Iris pigment epithelial cell (primary cell): ENCODE measurements around the gene TNIK.

Experiments
- DNase-seq: peaks from one replicate; pipeline ENCODE4 v3.0.0-alpha.2; 2011; ENCODE audit warnings: low read depth

Gene TNIK

DNA sequence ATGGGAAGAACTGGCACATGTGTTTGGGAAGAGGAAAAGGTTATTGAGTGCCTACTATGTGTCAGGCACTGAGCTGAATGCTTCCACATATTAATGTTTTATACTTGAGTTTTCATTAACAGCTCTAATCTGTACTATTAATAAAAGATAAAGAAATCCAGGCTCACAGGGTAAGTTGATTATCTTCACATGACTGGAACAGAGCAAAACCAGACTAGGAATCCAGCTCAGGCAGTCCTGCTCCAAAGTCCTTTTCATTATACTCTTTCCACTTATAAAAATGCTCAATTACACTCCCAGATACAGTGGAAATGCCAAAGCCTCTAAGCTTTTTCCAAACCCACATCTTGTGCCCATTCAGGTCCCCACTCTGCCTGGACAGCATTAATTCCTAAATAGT, 97.6 kb downstream of the TNIK start:
- no peak for DNase-seq

DNA sequence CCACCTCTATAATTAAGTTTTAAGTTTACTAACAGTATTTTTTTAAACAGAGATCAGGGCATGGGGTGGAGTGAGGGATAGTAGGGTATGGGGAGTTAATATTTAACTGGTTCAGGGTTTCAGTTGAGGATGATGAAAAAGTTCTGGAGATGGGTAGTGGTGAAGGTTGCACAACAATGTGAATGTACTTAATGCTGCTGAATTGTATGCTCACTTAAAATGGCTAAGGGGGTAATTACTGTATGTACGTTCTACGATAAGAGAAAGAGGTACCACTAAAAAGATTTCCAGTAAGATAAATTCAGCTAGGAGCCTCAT, 101.4 kb downstream of the TNIK start:
- DNase-seq: no peak

DNA sequence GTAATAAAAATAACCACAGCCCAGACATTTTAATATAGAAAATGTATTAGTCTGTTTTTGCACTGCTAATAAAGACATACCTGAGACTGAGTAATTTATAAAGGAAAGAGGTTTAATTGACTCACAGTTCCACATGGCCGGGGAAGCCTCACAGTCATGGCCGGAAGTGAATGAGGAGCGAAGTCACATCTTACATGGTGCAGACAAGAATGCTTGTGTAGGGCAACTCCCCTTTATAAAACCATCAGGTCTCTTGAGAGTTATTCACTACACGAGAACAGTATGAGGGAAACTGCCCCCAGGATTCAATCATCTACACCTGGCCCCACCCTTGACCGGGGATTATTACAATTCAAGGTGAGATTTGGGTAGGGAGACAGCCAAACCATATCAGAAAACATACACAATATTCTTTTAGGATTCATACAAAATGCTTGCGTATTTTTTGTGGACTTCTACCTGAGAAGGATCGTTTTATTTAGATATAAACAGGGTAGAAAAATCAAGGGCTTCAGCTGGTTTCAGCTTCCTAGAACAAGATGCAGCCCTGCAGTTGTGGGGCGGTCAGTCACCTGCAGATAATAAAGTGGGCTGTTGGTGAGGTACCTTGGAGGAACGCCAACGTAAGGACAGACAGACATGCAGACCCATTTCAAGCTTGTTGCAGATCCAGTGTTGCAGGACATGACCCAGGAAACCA, 101.9 kb downstream of the TNIK start:
- DNase-seq: no peak

DNA sequence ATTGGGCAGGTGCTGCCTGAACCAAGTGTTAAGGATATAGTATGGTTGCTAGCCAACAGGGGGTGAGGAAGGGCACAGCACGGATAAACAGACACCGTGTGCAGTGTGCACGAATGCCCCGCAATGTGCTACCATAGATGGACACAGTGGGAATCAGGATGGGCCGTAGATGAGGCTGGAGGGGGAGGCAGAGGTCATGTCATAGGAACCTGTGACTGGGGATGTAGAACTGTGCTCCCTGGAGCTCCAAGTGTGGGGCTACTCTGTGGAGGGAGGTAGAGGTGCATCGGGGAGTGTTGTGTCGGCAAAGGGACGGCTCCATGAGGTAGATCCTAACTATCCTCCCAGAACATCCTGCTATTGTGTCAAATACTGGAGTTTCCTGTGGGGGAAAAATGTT, 102.5 kb downstream of the TNIK start:
- no peak for DNase-seq

DNA sequence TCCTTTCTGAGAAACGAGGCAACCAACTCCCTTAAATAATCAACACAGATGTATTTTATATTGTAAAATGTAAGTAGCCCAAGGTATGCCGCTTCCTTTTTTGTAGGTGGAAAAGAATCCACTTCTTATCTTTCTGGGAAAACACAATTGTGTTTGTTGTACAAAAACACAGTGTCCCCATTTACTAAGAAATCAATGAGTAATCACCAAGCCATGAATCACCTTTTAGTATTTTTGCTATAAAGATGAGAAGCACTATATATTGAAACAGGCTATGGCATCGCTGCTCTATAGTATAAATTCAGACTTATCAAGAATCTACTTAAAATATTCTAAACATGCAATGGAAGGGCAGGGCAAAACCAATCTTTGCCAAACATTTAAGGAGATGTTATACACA, 104.0 kb downstream of the TNIK start:
- no peak for DNase-seq

DNA sequence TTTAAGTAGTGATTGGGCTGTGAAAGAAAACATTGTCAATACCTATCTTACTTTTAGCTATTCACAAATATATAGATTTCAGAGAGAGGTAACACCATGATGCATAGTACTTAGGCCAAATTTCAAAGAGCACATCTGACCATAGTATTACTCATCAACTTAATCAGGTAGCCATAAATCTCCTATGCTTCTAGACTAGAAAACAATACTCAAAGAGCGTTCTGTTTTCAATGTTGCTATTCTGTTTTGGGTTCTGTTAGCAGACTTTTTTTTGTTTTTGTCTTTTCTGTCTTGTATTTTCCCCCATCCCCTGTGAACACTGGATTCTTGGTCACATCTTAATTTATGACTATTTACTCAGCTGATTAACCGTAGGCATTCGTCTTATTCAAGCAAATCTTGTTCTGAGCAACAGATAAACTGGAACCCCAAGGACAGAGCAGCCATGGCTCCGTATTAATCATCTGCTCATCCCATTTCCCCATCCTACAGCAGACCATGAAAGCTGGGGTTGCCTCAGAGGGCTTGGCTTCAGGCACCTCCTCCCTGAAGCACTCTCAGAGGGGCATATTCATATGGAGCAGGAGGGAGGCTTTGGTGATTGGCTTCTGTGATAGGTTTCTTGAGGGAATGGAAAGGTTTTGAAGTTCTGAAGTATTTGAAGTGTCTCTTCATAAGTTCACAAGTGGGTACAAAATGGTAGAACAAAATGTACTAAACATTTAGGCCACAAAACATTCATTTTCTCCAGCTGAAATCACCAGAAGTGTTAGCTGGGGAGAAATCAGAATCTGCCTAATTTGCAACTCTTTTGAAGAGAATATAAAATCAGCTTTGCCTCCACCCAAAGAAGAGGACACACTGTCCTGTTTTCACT, 105.3 kb downstream of the TNIK start:
- DNase-seq: no peak

DNA sequence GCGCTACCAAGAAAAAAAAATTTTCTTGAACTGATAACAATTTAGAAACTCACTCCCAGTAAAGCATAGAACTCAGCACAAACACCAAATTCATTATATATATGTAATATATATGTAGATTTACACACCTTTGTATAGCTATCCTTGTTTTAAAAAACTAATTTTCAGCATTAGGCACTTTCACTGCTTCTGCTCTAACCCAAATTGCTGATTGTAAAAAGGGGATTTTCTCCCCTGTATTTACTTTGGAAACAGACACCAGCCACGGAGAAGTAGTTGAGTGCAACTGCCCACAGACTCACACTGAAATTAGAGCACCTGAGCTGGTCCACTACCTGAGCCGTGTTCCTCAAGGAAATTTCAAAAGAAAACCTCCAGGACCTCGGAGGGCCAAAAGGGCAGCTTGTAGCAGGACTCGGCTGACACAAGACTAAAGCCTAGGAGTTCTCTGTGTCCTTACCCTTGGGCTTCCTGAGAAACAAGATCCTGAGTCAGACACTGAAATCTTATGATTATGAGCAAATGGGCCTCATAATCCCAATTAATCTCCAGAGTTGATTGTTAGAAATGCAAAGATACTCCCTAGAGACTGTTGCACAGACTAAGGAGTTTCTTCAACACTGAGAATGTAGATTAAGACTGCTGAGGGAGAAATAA, 106.0 kb downstream of the TNIK start:
- DNase-seq: no peak

DNA sequence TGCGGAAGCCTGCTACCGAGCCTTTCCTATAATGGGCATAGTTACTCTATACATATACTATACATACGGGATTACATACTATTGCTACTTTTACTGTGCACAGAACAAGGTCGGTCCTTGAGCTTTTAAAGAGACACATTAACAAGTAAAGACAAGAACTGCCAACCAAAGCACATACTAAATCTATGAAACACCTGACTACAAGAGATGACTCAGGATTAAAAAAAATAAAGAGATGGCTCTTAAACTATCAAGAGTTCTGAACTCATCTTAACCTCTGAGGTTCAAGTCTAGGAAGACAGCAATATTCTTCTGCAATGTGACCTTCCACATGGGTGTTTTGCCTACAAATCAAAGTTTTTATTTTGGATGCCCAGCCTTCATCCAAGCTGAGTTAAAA, 106.8 kb downstream of the TNIK start:
- no peak for DNase-seq

DNA sequence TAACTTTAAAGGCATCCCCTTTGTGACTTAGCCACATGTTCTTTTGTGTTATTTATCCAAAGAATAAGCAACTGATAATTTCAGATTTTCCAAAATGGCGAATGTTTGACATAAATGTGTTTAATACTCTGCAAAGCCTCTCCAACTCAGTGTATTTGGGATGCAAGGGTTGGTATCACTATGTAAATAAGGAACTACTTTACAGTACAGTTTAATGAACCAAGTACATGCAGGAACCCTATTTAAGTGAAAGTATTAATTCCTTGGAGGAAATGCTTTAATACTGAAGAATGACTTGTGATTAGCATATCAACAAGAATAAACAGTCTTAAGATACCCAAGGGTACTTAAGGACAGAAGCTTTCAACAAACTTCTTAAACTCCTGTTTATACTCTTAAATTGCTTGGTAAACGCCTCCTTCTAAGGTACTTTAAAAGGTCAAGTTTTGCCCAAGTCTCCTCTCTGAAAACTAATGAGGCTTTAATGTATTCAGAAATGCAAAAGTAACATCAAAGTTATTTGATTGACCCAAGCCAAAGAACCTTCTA, 107.7 kb downstream of the TNIK start:
- DNase-seq: no peak

DNA sequence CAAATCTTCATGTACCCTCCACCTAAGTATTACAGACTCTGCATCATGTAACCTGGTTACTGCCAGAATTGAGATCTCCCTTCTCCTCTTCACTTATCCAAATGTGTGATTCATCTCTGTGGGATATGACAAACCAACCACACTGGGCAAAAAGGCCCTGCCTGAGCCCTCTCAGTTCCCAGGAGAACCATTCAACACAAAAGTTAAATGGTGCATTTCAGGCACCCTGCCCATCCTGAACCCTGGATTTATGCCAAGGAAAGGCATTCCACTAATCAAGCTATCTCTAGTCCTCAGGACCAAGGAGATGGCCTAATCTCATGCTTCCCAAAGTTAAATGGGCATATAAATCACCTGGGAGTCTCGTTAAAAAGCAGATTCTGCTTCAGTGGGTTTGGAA, 108.5 kb downstream of the TNIK start:
- DNase-seq: peak; percentile 84

DNA sequence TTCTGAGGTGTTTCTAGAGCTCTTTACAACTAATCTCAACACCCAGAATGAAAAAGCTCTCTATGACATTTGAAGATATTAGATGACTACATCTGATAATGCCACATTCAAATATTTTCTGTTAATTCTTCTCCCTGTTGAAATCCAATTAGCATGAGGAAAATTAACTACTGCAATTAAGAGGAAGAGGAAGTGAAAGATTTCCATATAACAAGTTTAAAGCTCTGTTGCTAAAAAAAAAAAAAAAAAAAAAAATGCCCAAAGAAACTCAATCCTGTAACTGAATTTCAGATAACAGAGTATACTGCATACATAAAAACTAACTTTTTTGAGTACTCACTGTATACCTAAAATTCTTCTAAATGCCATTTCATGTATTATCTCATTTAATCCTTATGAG, 109.8 kb downstream of the TNIK start:
- DNase-seq: no peak

DNA sequence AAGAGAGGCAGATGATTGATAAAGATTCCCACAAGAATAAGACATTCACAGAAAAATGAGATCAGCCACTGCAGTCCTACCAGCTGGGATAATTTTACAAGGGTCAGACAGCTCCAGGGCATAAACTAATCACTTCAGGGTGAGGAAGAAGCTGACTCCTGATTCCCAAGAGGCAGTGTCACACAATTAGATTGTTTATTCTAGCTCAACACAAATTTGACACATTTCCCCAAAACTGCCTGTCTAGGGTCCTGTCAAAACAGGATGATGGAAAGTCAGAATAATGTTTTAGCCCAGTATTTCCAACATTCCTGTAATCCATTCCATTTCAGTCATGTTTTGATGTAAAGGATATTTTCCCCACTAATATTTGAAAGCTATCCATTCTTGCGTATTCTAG, 110.8 kb downstream of the TNIK start:
- no peak for DNase-seq

DNA sequence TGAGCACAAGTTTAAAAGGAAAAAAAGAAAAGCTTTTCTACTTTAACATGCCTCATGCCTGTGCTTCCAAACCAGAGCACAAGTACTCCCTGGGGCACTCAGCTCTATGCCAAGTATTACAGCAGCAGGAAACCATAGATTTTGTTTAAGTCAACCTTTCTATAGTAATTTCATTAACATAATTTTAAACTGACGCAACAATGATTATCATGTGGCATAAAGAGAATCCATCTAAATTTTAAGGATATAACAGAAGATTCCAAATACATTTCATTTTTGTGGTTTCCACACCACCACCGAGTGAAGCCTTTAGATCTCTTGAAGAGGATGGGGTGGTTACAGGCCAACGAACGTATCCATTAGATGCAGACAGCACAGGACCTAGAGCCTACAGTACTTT, 112.1 kb downstream of the TNIK start:
- DNase-seq: peak; percentile 43

DNA sequence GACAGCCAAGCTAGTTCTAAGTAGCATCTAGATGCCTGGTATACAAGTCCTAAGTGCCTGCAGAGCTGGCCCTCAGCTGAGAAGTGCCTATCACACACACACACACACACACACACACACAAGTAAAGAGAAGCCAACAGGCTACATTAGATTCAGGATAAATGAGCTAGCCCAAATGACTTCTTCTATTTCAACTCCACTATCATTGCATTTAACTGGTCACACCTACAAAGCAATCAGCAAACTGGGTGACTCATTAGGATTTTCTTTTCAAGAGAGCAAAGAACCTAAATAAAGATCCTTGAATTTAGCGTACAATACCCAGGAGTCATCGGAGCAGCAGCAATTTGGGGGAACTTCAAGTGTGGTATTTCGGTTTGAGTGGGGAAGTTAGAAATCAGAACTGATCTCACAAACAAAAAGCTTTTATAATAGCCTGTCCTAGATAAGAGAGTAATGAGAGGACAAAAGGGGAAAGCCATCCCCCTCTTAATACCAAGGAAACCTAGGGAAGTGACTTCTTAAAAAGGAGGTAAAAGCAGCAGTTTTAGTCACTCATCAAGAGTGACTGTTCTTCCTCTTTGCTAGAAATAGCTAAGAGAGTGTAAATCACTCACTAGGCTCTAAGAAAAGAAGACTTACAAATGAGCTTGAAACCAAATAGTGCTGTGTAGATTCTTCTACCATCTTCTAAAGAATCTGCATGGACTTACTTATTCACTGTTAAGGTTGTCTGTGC, 112.7 kb downstream of the TNIK start:
- DNase-seq: no peak

DNA sequence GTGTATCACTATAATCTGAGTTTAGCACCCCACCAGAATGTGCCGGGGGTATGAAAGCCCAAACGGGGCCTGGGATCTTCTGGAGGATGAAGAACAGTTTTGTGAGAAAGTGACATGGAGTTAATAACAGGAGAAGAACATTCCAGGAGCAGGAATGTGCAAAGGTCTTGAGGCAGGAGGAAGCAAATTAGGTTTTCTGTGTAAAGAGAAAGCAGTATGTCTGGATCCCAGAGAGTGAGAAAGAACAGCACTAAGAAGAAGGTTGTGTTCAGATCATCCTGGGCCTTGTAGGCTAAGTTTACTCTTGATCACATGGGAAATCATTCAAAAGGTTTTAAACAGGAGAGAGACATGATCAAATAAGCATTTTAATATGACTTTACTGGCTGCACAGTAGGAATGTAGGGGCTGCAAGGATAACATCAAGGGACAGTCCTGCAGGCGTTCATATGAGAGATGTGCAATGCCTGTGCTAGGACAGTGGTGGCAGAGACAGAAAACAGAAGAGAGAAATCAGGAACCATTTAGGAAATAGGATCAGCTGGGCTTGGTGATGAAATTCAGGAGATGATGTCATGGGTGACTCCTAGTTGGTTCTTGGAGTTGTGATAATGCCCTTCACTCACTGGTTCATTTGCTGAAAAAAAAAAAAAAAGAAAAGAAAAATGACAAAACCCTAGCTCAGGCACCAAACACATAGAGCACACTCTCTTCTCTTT, 113.5 kb downstream of the TNIK start:
- DNase-seq: peak; percentile 58

DNA sequence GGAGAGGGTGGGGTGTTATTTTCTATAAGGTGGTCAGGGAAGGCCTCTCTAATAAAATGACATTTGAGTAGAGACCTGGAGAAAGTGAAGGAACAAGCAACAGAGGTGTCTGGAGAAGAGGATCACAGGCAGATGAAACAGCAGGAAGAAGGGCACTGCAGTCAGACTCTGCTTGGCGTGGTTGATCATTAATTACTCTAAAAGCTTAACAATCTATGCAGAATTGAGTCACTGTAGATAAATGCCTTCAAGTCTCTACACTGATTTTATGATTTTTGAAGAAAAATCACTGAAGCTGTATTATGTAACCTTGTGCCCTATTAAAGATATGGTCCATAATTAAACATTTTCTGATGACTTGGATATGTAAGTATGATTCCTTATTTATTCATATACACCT, 114.2 kb downstream of the TNIK start:
- no peak for DNase-seq

DNA sequence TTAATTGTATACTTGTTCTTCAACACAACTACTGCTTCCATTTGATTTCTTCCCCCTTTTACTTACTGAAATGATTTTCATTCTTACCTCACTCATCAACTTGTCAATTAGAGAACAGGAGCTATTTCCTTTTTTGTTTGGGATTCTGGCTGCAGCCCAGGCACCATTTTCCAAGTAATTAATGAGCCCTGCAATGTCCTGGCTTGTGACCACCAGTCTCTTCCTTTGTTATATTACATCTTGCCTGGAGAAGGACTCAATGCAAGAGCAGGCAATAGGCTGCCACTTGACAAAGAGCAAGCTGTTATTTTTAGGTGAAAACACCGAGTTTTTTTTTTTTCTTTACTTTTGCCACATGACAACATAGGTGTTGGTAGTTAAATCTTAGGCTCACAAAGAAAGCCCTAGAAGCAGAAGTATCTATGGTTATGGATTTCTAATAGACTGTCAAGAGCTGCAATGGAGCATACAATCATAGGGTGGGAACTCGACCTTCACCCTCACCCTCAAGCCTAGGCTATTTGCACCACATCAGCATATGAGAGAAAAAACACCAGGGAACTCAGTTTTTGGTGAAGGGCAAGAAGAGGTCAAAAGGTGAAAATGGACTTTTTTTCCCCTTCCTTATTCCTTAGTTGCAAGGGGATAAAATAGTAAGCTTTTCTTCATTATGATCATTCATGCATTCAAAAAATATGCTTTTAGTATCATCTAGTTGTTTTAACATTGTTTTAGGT, 114.9 kb downstream of the TNIK start:
- DNase-seq: no peak

DNA sequence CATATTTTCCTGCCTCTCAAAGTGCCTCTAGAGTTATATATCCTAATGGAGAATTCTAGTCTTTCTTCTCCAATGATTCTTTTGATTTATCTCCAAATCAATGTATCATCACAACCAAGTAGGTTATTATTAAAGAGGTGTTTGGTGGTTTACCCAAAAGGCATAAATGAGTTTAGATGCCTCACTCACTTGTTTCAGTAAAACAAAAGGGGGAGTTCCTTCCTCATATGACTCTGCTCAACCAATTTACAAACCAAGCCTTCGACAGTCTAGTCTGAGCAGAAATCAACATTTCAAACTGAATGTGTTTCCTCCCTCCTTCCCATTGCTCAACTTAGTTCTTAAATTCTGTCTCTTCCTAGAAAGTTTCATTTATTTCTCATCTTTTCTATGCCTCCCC, 116.5 kb downstream of the TNIK start:
- no peak for DNase-seq

DNA sequence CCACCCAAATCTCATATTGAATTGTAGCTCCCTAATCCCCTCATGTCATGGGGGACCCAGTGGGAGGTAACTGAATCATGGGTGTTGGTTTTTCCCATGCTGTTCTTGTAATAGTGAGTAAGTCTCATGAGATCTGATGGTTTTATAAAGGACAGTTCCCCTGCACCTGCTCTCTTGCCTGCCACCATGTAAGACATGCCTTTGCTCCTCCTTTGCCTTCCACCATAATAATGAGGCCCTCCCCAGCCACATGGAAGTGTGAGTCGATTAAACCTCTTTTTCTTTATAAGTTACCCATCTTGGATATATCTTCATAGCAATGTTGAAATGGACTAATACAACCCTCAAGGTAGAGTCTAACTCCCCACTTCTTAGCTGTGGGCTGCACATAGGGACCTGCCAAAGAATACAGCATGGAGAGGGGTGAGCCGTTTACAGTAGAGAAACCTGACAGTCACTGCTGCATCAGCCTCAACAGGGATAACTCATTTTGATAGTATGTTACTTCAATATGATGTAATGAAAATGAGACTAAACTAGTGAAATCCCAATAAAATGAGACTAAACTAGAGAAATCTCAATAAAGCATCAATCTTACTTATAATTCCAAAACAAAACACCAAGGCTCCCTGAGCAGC, 117.3 kb downstream of the TNIK start:
- no peak for DNase-seq

DNA sequence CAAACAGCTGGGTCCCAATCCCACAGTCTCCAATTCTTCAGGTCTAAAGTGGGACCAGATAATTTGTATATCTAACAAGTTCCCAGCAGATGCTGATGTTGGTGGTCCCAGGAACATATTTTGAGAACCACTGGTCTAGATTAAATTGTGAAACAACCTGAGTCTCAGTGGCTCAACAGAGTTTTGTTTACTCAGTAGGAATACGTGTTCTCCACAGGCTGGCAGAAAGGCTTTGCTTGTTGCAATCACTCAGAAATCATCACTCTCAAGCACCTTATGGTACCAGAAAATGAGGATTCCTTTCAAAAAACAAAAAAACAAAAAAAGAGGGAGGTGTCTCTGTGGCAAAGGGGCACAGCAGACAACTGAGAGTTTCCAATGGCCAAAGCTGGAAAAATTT, 118.0 kb downstream of the TNIK start:
- no peak for DNase-seq
